ENCODE data around the gene DCUN1D4. TPM values are rescaled to one million over a fixed set of nuclear protein-coding genes. Genes with fewer than 3 reads are reported as not detected.

The DCUN1D4 gene
- total RNA-seq, 1 donor from 2014 or later = 62.4 TPM

DNA sequence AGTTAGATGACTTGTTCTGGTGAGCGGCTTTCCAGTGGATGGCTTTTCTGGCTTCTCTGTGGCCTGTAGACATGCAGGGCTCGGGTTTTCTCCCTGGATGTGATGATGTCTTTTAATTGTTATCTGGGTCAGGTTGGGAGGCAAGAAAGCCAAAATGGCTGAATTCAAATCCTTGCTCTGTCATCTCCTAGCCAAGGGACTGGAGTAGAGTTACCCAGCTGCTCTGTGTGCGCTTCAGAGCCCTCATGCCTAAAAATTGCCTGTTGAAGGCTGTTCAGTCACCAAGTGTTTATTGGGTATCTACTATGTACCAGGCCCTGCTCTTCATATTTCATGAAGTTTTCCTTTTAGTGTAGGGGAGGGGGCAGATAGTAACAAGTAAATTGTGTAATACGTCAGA, 7.3 kb downstream of the DCUN1D4 start:
- H3K36me3 Mint-ChIP-seq = peaks cover 3% of the 10 kb centered on the region
- TF ChIP-seq CTCF (conservative IDR thresholded peaks at IDR 0.05) = no peak
- peaks cover 55% of the 10 kb centered on the region for H3K4me1 Mint-ChIP-seq (ENCODE audit: unreplicated experiment)
- no peaks in the 10 kb centered on the region for H3K9me3 Mint-ChIP-seq
- no peak overlapping the region for H3K27ac Mint-ChIP-seq
- H3K27me3 Mint-ChIP-seq = no peaks in the 10 kb centered on the region
- no peak for DNase-seq (ENCODE audit: extremely low spot score, unreplicated experiment)
- H3K4me3 Mint-ChIP-seq = no peak overlapping the region

DNA sequence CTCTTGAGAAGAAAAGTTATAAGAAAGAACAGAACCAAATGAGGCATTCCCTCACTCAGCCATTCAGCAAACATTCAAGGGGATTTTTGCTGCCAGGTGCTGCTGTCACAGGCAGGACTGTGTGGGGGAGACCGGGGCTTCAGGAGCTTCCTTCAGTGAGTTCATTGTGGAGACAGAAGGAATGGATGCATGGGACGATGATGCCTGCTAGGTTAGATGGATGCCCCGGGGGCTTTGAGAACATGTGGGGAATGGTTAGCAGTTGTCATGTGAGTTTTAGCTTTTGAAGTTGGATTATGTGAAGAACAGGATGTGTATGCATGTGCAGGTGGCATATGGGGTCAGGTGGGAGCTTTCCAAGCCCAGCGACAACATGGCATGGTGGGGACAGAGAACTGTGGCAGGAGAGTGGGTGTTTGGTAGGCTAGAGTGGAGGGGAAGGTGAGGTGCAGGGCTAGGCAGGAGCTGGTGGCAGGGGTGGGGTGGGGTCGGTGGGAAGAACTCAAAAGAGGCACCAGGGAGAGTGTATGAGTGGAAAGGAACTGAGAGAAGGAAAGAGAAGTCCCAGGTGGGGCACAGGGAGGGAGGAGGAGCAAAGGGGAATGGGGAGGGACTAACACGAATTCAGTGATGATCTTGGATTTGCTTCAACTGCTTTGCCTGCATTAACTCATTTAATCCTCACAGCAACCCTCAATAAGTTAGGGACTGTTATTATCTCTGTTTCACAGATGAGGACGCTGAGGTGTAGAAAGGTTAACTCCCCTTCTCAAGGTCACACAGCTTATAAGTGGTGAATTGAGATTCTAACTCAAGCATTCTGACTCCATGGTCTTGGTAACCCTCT, 8.4 kb downstream of the DCUN1D4 start:
- no peak for DNase-seq (ENCODE audit: extremely low spot score, unreplicated experiment)
- Mint-ChIP-seq H3K4me3 (no peak overlapping the region), H3K4me1 (ENCODE audit: unreplicated experiment) (peaks cover 59% of the 10 kb centered on the region), H3K9me3 (no peaks in the 10 kb centered on the region), H3K27me3 (no peaks in the 10 kb centered on the region), H3K36me3 (peaks cover under 1% of the 10 kb centered on the region), H3K27ac (peak overlapping the region; percentile 63)
- TF ChIP-seq CTCF (conservative IDR thresholded peaks at IDR 0.05) = no peak

DNA sequence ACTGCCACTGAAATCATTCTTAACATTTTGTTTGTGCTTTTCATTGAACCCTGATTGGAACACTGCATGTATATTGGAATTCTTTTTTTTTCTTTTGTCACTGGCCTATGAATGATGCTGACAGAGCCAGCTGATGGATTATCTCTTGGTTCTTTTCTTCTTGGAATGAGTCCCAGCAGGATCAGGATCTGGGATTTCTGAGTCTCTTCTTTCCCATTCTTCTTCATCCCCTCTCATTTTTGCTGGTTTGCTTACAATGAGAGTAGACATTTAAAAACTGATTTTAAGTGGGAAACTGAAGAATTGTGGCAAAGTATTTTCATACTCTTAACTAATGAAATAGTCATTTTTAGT, 9.0 kb downstream of the DCUN1D4 start:
- H3K9me3 Mint-ChIP-seq = no peaks in the 10 kb centered on the region
- DNase-seq (ENCODE audit: extremely low spot score, unreplicated experiment) = no peak
- H3K36me3 Mint-ChIP-seq = no peaks in the 10 kb centered on the region
- no peak overlapping the region for H3K4me3 Mint-ChIP-seq
- H3K27me3 Mint-ChIP-seq = no peaks in the 10 kb centered on the region
- peaks cover 59% of the 10 kb centered on the region for H3K4me1 Mint-ChIP-seq (ENCODE audit: unreplicated experiment)
- H3K27ac Mint-ChIP-seq = no peak overlapping the region
- TF ChIP-seq CTCF (conservative IDR thresholded peaks at IDR 0.05) = no peak

DNA sequence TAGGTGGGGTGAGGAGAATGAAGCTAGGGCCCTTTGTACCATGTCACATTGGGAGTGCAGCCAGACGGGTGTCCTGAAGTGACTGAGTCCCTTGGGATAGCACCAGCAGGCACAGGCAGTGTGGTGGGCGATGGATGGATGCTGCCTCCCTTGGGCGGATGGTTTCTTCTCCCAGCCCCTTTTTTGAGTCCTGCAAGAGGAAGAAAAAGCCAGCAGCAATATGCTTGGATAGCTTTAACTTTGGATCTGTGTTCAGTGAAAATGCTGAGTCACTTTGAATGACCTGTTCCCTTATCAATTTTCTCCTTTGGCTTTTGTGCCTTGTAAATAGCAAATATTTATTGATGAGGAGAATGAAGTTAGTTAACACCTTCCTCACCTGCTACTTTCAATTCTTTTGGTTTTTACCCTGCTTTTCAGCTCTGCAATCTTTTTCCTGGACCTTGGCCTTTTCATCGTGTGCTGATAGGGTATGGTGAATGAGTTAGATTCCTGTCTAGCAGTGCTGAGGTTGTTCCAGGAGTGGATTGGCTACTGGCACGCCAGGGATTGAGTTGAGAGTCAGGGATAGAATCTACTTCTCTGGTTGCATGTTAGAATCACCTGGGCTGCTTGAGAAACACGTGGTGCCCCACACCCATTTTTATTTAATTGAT, 10.2 kb downstream of the DCUN1D4 start:
- Mint-ChIP-seq H3K4me1 (ENCODE audit: unreplicated experiment) (peaks cover 54% of the 10 kb centered on the region), H3K27ac (peak overlapping the region; percentile 47), H3K9me3 (no peaks in the 10 kb centered on the region), H3K27me3 (no peaks in the 10 kb centered on the region), H3K4me3 (peak overlapping the region; percentile 56), H3K36me3 (no peaks in the 10 kb centered on the region)
- no peak for TF ChIP-seq CTCF (conservative IDR thresholded peaks at IDR 0.05)
- DNase-seq (ENCODE audit: extremely low spot score, unreplicated experiment) = no peak

DNA sequence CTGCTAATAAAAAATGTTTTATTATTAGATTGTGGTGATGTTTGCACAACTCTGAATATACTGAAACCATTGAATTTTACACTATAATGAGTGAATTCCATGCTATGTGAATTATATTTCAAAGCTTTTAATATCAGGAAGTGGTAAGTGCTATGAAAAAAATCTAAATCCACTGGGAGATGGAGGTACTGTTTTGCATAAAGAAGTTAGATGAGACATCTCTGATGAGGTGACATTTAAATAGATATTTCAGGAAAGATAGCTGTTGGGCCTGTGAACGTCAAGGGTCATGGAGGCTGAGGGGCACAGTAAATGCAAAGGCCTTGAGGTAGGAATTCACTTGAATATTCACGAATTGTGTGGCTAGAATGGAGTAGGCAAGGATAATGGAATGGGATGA, 12.3 kb downstream of the DCUN1D4 start:
- no peaks in the 10 kb centered on the region for H3K27me3 Mint-ChIP-seq
- H3K4me1 Mint-ChIP-seq (ENCODE audit: unreplicated experiment) = peaks cover 57% of the 10 kb centered on the region
- no peaks in the 10 kb centered on the region for H3K9me3 Mint-ChIP-seq
- no peak overlapping the region for H3K27ac Mint-ChIP-seq
- H3K36me3 Mint-ChIP-seq = no peaks in the 10 kb centered on the region
- H3K4me3 Mint-ChIP-seq = no peak overlapping the region
- DNase-seq (ENCODE audit: extremely low spot score, unreplicated experiment) = no peak
- TF ChIP-seq CTCF (conservative IDR thresholded peaks at IDR 0.05) = no peak
